PC-9 (cell line): ENCODE measurements around the gene PSMD3. TPM values are rescaled to one million over a fixed set of nuclear protein-coding genes. Genes with fewer than 3 reads are reported as not detected.

Experiments
- BruUV-seq: library from RNA; stranded (reverse); fragments of 400-500 nt; replicated peaks from 2 replicates; lab custom pipeline; 2021; lab: Mats Ljungman, UMichigan
- CTCF ChIA-PET: fragments of 300-600 bp; sonication (Branson Sonifier 250); formaldehyde crosslinking; loops from one replicate; lab custom pipeline; 2022; ENCODE audit warnings: antibody characterized with exemption; lab: Charles Lee
- POLR2A ChIA-PET: fragments of 300-600 bp; sonication (Branson Sonifier 250); formaldehyde crosslinking; loops from one replicate; lab custom pipeline; 2022; ENCODE audit warnings: antibody characterized with exemption; ENCODE audit not compliant: unreplicated experiment; lab: Charles Lee
- DNase-seq, 2 experiments: peaks; one replicate each; pipeline versions ENCODE4 v3.0.0 to v3.0.0-alpha.2; 2015 to 2022; ENCODE audit warnings: mixed read lengths in 1 of 2
- H2AFZ ChIP-seq: fragments of 200-600 bp; sonication (generic); 2 replicates; pipeline ENCODE4 v1.8.1; 2017; ENCODE audit warnings: antibody characterized with exemption
- H3F3A ChIP-seq: fragments of 200-600 bp; sonication (generic); 2 replicates; pipeline ENCODE4 v1.8.1; 2017; ENCODE audit warnings: antibody characterized with exemption, mild to moderate bottlenecking, low read depth; ENCODE audit not compliant: insufficient read depth
- H3K27ac ChIP-seq: fragments of 200-600 bp; sonication (generic); 2 replicates; pipeline ENCODE4 v1.6.1; 2016; ENCODE audit warnings: mixed run types
- H3K27me3 ChIP-seq: fragments of 200-600 bp; sonication (generic); 2 replicates; pipeline ENCODE4 v1.6.1; 2016; ENCODE audit warnings: low read depth, mixed run types; ENCODE audit not compliant: insufficient read depth
- H3K36me3 ChIP-seq: fragments of 200-600 bp; sonication (generic); 2 replicates; pipeline ENCODE4 v1.6.1; 2016; ENCODE audit warnings: low read depth, mixed run types
- H3K4me1 ChIP-seq: fragments of 200-600 bp; sonication (generic); replicated peaks from 2 replicates; pipeline ENCODE4 v1.6.1; 2016; ENCODE audit warnings: mixed run types; ENCODE audit not compliant: insufficient read depth
- H3K4me2 ChIP-seq: fragments of 200-600 bp; sonication (generic); 2 replicates; pipeline ENCODE4 v1.6.1; 2017; ENCODE audit warnings: mixed run types
- H3K4me3 ChIP-seq: fragments of 200-600 bp; sonication (generic); 2 replicates; pipeline ENCODE4 v1.6.1; 2016; ENCODE audit warnings: mixed run types
- H3K79me2 ChIP-seq: fragments of 200-600 bp; sonication (generic); 2 replicates; pipeline ENCODE4 v1.6.1; 2017; ENCODE audit warnings: low read depth, mixed run types
- H3K9me2 ChIP-seq: fragments of 200-600 bp; sonication (generic); 2 replicates; pipeline ENCODE4 v1.8.1; 2017; ENCODE audit warnings: mild to moderate bottlenecking; ENCODE audit not compliant: insufficient read depth
- H3K9me3 ChIP-seq: fragments of 200-600 bp; sonication (generic); 2 replicates; pipeline ENCODE4 v1.8.1; 2016; ENCODE audit warnings: low read depth; ENCODE audit not compliant: insufficient read depth
- H4K20me1 ChIP-seq: fragments of 200-600 bp; sonication (generic); 2 replicates; pipeline ENCODE4 v1.8.1; 2017; ENCODE audit not compliant: insufficient read depth
- EZH2 ChIP-seq: fragments of 200-600 bp; sonication (generic); IDR thresholded peaks from 2 replicates; pipeline ENCODE4 v1.8.0; 2017; ENCODE audit warnings: antibody characterized with exemption, low read depth
- intact Hi-C: fragments of 100-400 bp; cut with micrococcal nuclease; formaldehyde crosslinking; loops from one replicate; pipeline ENCODE4 v1.10.0; 2022; ENCODE audit not compliant: unreplicated experiment
- total RNA-seq: library from RNA; stranded (reverse); gene quantifications from 2 replicates; pipeline ENCODE4 v1.2.3, GENCODE V29; 2021
- TF ChIP-seq, protein P1 (sequence below): fragments of 200-600 bp; sonication (generic); conservative IDR thresholded peaks from 2 replicates; pipeline ENCODE4 v1.6.1; 2017; ENCODE audit warnings: mixed run types, antibody characterized with exemption, mild to moderate bottlenecking, moderate library complexity

PSMD3 gene
- total RNA-seq, 1 experiment from 2014 or later: 130 TPM

- no peak for TF ChIP-seq EZH2
- TF ChIP-seq, protein P1, sequence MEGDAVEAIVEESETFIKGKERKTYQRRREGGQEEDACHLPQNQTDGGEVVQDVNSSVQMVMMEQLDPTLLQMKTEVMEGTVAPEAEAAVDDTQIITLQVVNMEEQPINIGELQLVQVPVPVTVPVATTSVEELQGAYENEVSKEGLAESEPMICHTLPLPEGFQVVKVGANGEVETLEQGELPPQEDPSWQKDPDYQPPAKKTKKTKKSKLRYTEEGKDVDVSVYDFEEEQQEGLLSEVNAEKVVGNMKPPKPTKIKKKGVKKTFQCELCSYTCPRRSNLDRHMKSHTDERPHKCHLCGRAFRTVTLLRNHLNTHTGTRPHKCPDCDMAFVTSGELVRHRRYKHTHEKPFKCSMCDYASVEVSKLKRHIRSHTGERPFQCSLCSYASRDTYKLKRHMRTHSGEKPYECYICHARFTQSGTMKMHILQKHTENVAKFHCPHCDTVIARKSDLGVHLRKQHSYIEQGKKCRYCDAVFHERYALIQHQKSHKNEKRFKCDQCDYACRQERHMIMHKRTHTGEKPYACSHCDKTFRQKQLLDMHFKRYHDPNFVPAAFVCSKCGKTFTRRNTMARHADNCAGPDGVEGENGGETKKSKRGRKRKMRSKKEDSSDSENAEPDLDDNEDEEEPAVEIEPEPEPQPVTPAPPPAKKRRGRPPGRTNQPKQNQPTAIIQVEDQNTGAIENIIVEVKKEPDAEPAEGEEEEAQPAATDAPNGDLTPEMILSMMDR: no peak
- H3K27ac ChIP-seq: no peak overlapping the region
- H2AFZ ChIP-seq: no peak overlapping the region
- H3K79me2 ChIP-seq: no peaks in the 10 kb centered on the region
- H3K4me1 ChIP-seq: peaks cover 6% of the 10 kb centered on the region; the same call in 1 of the 2 replicates
- no TSS peak for BruUV-seq
- no peak overlapping the region for H3K4me3 ChIP-seq
- intact Hi-C loops: no loop called here
- H3K9me2 ChIP-seq: no peaks in the 10 kb centered on the region
- H4K20me1 ChIP-seq: no peaks in the 10 kb centered on the region
- no peaks in the 10 kb centered on the region for H3K36me3 ChIP-seq
- H3K27me3 ChIP-seq: 0 out of 2 replicates have a peak, but pooled peaks cover 8% of the 10 kb centered on the region
- H3K4me2 ChIP-seq: no peak overlapping the region
- H3F3A ChIP-seq: peaks cover 15% of the 10 kb centered on the region
- ChIA-PET POLR2A (no interaction called here), CTCF (no interaction called here)
- no peak for DNase-seq
- no peaks in the 10 kb centered on the region for H3K9me3 ChIP-seq
Measured at GRCh38 chr17:39966771-39967170, 13.8 kb upstream of the PSMD3 start.

- no peaks in the 10 kb centered on the region for H3K79me2 ChIP-seq
- CTCF ChIA-PET: no interaction called here
- POLR2A ChIA-PET: no interaction called here
- H3K9me2 ChIP-seq: no peaks in the 10 kb centered on the region
- peaks cover 10% of the 10 kb centered on the region; the same call in 1 of the 2 replicates for H3F3A ChIP-seq
- no TSS peak for BruUV-seq
- H3K4me2 ChIP-seq: no peak overlapping the region
- DNase-seq: no peak
- TF ChIP-seq EZH2: no peak
- TF ChIP-seq, protein P1: no peak
- H3K4me1 ChIP-seq: peaks cover under 1% of the 10 kb centered on the region; the same call in 1 of the 2 replicates
- no peaks in the 10 kb centered on the region for H3K9me3 ChIP-seq
- H3K4me3 ChIP-seq: no peak overlapping the region
- H3K27ac ChIP-seq: no peak overlapping the region
- no peaks in the 10 kb centered on the region for H3K36me3 ChIP-seq
- no peak overlapping the region for H2AFZ ChIP-seq
- H4K20me1 ChIP-seq: no peaks in the 10 kb centered on the region
- 0 out of 2 replicates have a peak, but pooled peaks cover 8% of the 10 kb centered on the region for H3K27me3 ChIP-seq
- intact Hi-C loops: no loop called here
Measured at GRCh38 chr17:39968761-39969160, 11.8 kb upstream of the PSMD3 start.

GRCh38 chr17:39969375-39969774 lies 11.2 kb upstream of the PSMD3 start:
- no peaks in the 10 kb centered on the region for H3K4me1 ChIP-seq
- POLR2A ChIA-PET: no interaction called here
- no TSS peak for BruUV-seq

More at GRCh38 chr17:39969375-39969774, 11.2 kb upstream of the PSMD3 start:
- TF ChIP-seq, protein P1: no peak
- TF ChIP-seq EZH2: no peak
- no peaks in the 10 kb centered on the region for H3K9me2 ChIP-seq
- H3K9me3 ChIP-seq: no peaks in the 10 kb centered on the region
- no peak for DNase-seq
- CTCF ChIA-PET: no interaction called here
- no peaks in the 10 kb centered on the region for H3K79me2 ChIP-seq
- H3F3A ChIP-seq: peaks cover 4% of the 10 kb centered on the region; the same call in 1 of the 2 replicates
- 0 out of 2 replicates have a peak, but pooled peaks cover 8% of the 10 kb centered on the region for H3K27me3 ChIP-seq
- H3K36me3 ChIP-seq: no peaks in the 10 kb centered on the region
- H3K4me3 ChIP-seq: no peak overlapping the region
- H2AFZ ChIP-seq: no peak overlapping the region
- no peaks in the 10 kb centered on the region for H4K20me1 ChIP-seq
- intact Hi-C loops: no loop called here
- no peak overlapping the region for H3K27ac ChIP-seq
- no peak overlapping the region for H3K4me2 ChIP-seq
